Heart left ventricle (tissue), 13 donors: ENCODE results near the gene SPA17.

Experiments used
- POLR2A ChIP-seq, 2 donors: fragments of 450-650 bp; IDR thresholded peaks; one replicate each; pipeline ENCODE4 v1.6.1; 2017; ENCODE audit warnings: antibody characterized with exemption in 2 of 2, mild to moderate bottlenecking in 2 of 2, moderate library complexity in 2 of 2
- TF ChIP-seq, protein P1 (sequence below), 12 donors: fragments of 200-600 bp; sonication (generic) in 4 of 12; IDR thresholded peaks; one replicate each; pipeline versions ENCODE4 v1.5.0 to v1.8.0; 2018 to 2022; ENCODE audit warnings: antibody characterized with exemption in 12 of 12, mild to moderate bottlenecking in 5 of 12
- donor health status: ischemic (EF 13 %, LVEDD 7.1; RV severe dilation, severe dysfunction).
- donor health status: DM: no; HTN: yes; CAD: no.
- donor health status: DM: no; HTN: no; CAD: no.
- donor health status: ischemic (EF 25% LVEDD 6.9; RV normal size, moderate dysfunction).
- donor health status: ischemic (EF 25% LVEDD 5.7; RV mildly dilated, moderate dysfunction).
- donor health status: ischemic (EF 35%, LVEDD 5.7; RV mildly dilated, moderate dysfunction).
- donor health status: nonischemic (EF 11% LVEDD 7.7; RV severe dilation, severe dysfunction).
- donor health status: DM: yes; HTN: yes; CAD: no.
- donor health status: PGD.
- donor health status: ischemic (EF 29% LVEDD 5.4; RV normal size, mild dysfunction).
- donor health status: nonischemic (EF 23%, LVEDD 6.1; RV moderate dilation, normal function).

DNA sequence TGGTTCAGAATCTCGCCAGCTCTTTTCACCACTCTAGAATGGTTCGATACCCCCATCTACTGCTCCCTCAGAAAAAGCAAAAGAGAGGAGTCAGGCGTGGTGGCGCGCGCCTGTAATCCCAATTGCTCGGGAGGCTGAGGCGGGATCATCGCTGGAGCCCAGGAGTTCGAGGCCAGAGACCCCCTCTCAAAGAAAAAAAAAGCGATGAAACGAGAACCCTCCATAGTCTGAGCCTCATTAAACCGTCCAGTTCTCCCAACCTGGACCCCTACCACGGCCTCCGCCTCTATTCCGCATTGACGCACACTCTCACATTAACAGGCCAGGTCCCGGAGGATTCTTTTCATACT, 439 bp downstream of the SPA17 start:
- TF ChIP-seq, protein P1, sequence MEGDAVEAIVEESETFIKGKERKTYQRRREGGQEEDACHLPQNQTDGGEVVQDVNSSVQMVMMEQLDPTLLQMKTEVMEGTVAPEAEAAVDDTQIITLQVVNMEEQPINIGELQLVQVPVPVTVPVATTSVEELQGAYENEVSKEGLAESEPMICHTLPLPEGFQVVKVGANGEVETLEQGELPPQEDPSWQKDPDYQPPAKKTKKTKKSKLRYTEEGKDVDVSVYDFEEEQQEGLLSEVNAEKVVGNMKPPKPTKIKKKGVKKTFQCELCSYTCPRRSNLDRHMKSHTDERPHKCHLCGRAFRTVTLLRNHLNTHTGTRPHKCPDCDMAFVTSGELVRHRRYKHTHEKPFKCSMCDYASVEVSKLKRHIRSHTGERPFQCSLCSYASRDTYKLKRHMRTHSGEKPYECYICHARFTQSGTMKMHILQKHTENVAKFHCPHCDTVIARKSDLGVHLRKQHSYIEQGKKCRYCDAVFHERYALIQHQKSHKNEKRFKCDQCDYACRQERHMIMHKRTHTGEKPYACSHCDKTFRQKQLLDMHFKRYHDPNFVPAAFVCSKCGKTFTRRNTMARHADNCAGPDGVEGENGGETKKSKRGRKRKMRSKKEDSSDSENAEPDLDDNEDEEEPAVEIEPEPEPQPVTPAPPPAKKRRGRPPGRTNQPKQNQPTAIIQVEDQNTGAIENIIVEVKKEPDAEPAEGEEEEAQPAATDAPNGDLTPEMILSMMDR (IDR thresholded peaks at IDR 0.05), result no peak
- no peak for TF ChIP-seq POLR2A (IDR thresholded peaks at IDR 0.05)
